Ectodermal cell (in vitro differentiated cells): ENCODE results near the gene SP5.
"Not testable (repeated sequence)": the region's sequence is repeated elsewhere in the genome, so short reads cannot be mapped to it uniquely, and the experiment has no call there.

ENCODE experiments used
- H3K27ac ChIP-seq: 2 replicates; pipeline ENCODE4 v1.7.0; 2013; ENCODE audit warnings: mild to moderate bottlenecking, low read depth, low read length; ENCODE audit not compliant: insufficient read depth, poor library complexity, severe bottlenecking
- H3K27me3 ChIP-seq: 2 replicates; pipeline ENCODE4 v1.7.0; 2013; ENCODE audit warnings: mild to moderate bottlenecking, low read length; ENCODE audit not compliant: insufficient read depth, control insufficient read depth, poor library complexity, severe bottlenecking
- H3K36me3 ChIP-seq: one replicate; pipeline ENCODE4 v1.7.0; 2013; ENCODE audit warnings: low read length; ENCODE audit not compliant: control insufficient read depth, insufficient read depth
- H3K4me1 ChIP-seq: one replicate; pipeline ENCODE4 v1.7.0; 2013; ENCODE audit warnings: low read length; ENCODE audit not compliant: control insufficient read depth, insufficient read depth
- H3K4me3 ChIP-seq: 2 replicates; pipeline ENCODE4 v1.7.0; 2013; ENCODE audit warnings: low read depth, low read length, control low read depth; ENCODE audit not compliant: insufficient read depth
- H3K9me3 ChIP-seq: 2 replicates; pipeline ENCODE4 v1.7.0; 2013; ENCODE audit warnings: mild to moderate bottlenecking, low read length, moderate library complexity; ENCODE audit not compliant: control insufficient read depth
- WGBS, 2 experiments: methylation state at CpG; one replicate each; pipeline ENCODE4 v1.1.7; 2013; ENCODE audit warnings: missing lambda C conversion rate in 2 of 2; 5-methylcytosine and 5-hydroxymethylcytosine counted together

The SP5 gene

DNA sequence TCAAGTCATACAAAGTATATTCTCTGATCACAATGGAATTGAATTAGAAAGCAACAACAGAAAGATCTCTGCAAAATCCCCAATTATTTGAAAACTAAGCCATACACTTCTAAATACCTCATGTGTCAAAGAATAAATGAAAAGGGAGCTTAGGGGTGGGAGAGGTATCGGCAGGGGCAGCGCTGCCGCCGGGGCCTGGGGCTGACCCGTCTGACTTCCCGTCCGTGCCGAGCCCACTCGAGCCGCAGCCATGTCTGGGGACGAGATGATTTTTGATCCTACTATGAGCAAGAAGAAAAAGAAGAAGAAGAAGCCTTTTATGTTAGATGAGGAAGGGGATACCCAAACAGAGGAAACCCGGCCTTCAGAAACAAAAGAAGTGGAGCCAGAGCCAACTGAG is 36.4 kb downstream of the SP5 start:
- WGBS, 2 experiments = 95 to 96% methylated on average over 12 of the region's 12 CpGs
- H3K27me3 ChIP-seq, H3K4me3 ChIP-seq, H3K27ac ChIP-seq, H3K4me1 ChIP-seq, H3K36me3 ChIP-seq, H3K9me3 ChIP-seq: not testable (repeated sequence)

DNA sequence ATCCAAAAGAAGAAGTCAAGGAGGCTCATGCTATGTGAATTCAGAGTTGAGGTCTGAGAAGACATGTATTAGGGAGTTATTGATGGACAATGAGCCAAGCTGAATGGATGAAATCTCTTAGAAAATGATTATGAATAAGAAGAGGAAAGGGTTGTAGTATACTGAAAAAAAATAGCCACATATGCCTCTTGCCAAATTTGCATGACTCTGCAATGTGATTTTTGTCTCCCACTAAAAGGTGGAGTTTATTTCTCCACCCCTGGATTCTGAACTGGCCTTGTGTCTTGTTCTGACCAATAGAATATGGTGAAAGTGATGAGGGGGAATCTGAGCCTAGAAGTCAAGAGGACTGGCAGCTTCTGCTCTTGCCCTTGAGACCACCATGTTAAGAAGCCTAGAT is 46.4 kb downstream of the SP5 start:
- Histone ChIP-seq H3K27me3 (no peaks in the 10 kb centered on the region), H3K4me1 (peaks cover 9% of the 10 kb centered on the region), H3K9me3 (no peaks in the 10 kb centered on the region), H3K36me3 (no peaks in the 10 kb centered on the region), H3K27ac (no peak overlapping the region), H3K4me3 (no peak overlapping the region)

DNA sequence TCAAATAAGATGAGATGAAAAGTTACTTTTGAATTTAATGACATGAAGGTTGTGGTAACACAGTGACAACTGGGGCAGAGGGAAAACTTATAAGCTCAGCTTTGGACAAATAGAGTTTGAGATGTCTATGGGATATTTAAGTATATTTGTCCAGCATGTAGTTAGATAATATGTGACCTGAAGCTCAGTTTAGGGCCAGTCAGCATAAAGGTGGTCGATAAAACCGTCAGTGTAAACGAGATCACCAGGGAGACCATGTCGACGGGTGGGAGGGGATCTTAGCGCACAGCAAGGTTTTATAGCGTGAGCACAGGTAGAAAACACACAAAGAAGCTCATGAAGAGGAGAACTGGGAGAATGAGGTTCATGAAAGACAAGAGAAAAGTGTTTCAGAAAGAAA is 47.6 kb downstream of the SP5 start:
- no peaks in the 10 kb centered on the region for H3K36me3 ChIP-seq
- WGBS, 2 experiments = 94 to 95% methylated on average over 7 of the region's 7 CpGs

DNA sequence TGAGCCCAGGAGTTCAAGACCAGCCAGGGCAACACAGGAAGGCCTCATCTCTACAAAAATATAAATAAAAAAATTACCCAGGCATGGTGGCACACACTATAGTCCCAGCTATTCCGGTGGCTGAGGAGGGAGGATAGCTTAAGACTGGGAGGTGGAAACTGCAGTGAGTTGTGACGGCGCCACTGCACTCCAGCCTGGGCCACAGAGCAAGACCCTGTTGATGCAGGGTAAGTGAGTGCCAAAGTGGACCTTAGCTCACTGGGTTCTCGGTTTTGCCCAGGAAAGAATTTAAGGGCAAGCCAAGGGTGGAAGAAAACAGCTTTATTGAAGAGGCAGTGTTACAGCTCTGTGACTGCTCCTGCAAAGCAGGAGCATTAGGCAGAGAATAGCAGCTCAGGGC is 48.1 kb downstream of the SP5 start:
- H3K4me1 ChIP-seq = peaks cover 9% of the 10 kb centered on the region
- H3K36me3 ChIP-seq = no peaks in the 10 kb centered on the region
- no peak overlapping the region for H3K4me3 ChIP-seq
- no peaks in the 10 kb centered on the region for H3K27me3 ChIP-seq
- no peaks in the 10 kb centered on the region for H3K9me3 ChIP-seq
- no peak overlapping the region for H3K27ac ChIP-seq
- 93 to 97% methylated on average over 4 of the region's 4 CpGs for WGBS, 2 experiments

More for the DNA sequence above, 47.6 kb downstream of the SP5 start:
- H3K27ac ChIP-seq = no peak overlapping the region
- peaks cover 9% of the 10 kb centered on the region for H3K4me1 ChIP-seq
- H3K9me3 ChIP-seq = no peaks in the 10 kb centered on the region
- H3K4me3 ChIP-seq = no peak overlapping the region
- no peaks in the 10 kb centered on the region for H3K27me3 ChIP-seq

DNA sequence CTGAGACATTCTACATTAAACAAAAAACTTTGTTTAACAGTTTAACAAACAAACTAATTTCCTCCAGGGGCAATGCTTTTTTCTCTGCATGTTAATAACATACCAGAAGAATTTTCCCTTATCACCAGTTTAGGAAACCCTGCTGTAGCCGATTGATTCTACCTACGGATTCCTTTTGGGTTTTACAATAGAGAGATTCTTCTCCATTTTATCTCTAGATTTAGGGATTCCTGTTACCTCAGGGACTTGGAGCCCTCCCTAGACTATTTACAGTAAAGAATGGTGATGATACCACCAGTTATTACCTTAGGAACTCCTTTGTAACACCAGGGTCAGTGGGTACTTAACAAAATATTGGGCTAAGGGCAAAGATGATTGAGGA is 49.7 kb downstream of the SP5 start:
- peaks cover 9% of the 10 kb centered on the region for H3K4me1 ChIP-seq
- H3K27me3 ChIP-seq = no peaks in the 10 kb centered on the region
- no peaks in the 10 kb centered on the region for H3K9me3 ChIP-seq
- WGBS, 2 experiments = 0 to 3% methylated on average over 2 of the region's 2 CpGs
- H3K27ac ChIP-seq = no peak overlapping the region
- H3K36me3 ChIP-seq = no peaks in the 10 kb centered on the region
- no peak overlapping the region for H3K4me3 ChIP-seq

DNA sequence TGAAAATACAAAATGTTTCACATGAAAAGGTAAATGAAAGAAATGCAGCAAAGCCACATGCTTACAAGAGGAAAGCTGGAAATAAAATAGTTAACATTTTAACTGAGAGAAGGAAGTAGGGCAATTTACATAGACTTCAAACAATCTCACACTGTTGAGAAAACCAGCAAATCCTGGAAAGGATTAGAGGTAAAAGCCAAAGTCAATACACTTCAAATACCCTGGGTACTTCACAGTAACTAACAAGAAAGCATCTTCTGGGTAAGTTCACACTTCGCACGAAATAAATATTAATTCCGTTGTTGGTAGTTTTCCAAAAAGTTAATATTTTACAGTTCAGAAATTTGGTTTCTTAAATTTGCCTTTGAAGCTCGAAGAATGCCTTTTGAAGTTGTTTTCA is 51.6 kb downstream of the SP5 start:
- Histone ChIP-seq H3K9me3 (no peaks in the 10 kb centered on the region), H3K36me3 (no peaks in the 10 kb centered on the region), H3K4me1 (peaks cover 9% of the 10 kb centered on the region), H3K27me3 (peaks cover 4% of the 10 kb centered on the region), H3K4me3 (no peak overlapping the region), H3K27ac (no peak overlapping the region)
- WGBS, 2 experiments = 55 to 57% methylated on average over 4 of the region's 4 CpGs
